HEK293 (cell line): ENCODE data around the gene SETDB2.

Experiments
- CTCF ChIP-seq: fragments of 450-650 bp; formaldehyde crosslinking; IDR thresholded peaks from 2 replicates; pipeline ENCODE4 v1.5.1; 2016; ENCODE audit warnings: missing biosample characterization, missing genetic modification characterization
- GFI1B ChIP-seq: fragments of 450-650 bp; formaldehyde crosslinking; IDR thresholded peaks from 2 replicates; pipeline ENCODE4 v1.5.1; 2016; ENCODE audit warnings: missing biosample characterization, missing genetic modification characterization
- OVOL3 ChIP-seq: fragments of 450-650 bp; formaldehyde crosslinking; IDR thresholded peaks from 2 replicates; pipeline ENCODE4 v1.5.1; 2016; ENCODE audit warnings: missing biosample characterization, missing genetic modification characterization
- TRIM28 ChIP-seq: IDR thresholded peaks from 2 replicates; pipeline ENCODE4 v1.6.1; 2011; ENCODE audit warnings: low read length, control low read depth, borderline replicate concordance
- ZBTB21 ChIP-seq: fragments of 450-650 bp; formaldehyde crosslinking; IDR thresholded peaks from 2 replicates; pipeline ENCODE4 v1.5.1; 2017; ENCODE audit warnings: missing biosample characterization, missing genetic modification characterization
- ZBTB49 ChIP-seq: fragments of 450-650 bp; formaldehyde crosslinking; IDR thresholded peaks from 2 replicates; pipeline ENCODE4 v1.5.1; 2016; ENCODE audit warnings: missing biosample characterization, missing genetic modification characterization, low read depth
- ZFP41 ChIP-seq: fragments of 450-650 bp; formaldehyde crosslinking; IDR thresholded peaks from 2 replicates; pipeline ENCODE4 v1.5.1; 2016; ENCODE audit warnings: missing biosample characterization, missing genetic modification characterization, borderline replicate concordance
- ZNF354C ChIP-seq: fragments of 450-650 bp; formaldehyde crosslinking; IDR thresholded peaks from 2 replicates; pipeline ENCODE4 v1.5.1; 2016; ENCODE audit warnings: missing biosample characterization, missing genetic modification characterization, low read depth, borderline replicate concordance
- ZNF488 ChIP-seq: fragments of 450-650 bp; formaldehyde crosslinking; IDR thresholded peaks from 2 replicates; pipeline ENCODE4 v1.5.1; 2016; ENCODE audit warnings: missing biosample characterization, missing genetic modification characterization
- ZNF600 ChIP-seq: fragments of 450-650 bp; formaldehyde crosslinking; IDR thresholded peaks from 2 replicates; pipeline ENCODE4 v1.5.1; 2016; ENCODE audit warnings: missing biosample characterization, missing genetic modification characterization
- ZSCAN16 ChIP-seq: fragments of 450-650 bp; formaldehyde crosslinking; IDR thresholded peaks from 2 replicates; pipeline ENCODE4 v1.5.1; 2016; ENCODE audit warnings: missing biosample characterization, missing genetic modification characterization
- ZSCAN18 ChIP-seq: fragments of 450-650 bp; formaldehyde crosslinking; IDR thresholded peaks from 2 replicates; pipeline ENCODE4 v1.5.1; 2016; ENCODE audit warnings: missing biosample characterization, missing genetic modification characterization

GRCh38 chr13:49410477-49410876 is 33.6 kb upstream of the SETDB2 start:
- no peak for TF ChIP-seq GFI1B (tag by site-specific recombination)
- TF ChIP-seq ZNF600: no peak
- no peak for TF ChIP-seq ZSCAN18 (tag by site-specific recombination)
- no peak for TF ChIP-seq ZNF488
- TF ChIP-seq CTCF: no peak
- no peak for TF ChIP-seq ZBTB49 (tag by site-specific recombination)
- TF ChIP-seq ZBTB21 (tag by site-specific recombination): no peak
- TF ChIP-seq ZNF354C: no peak
- no peak for TF ChIP-seq OVOL3
- TF ChIP-seq ZFP41 (tag by site-specific recombination): no peak
- TF ChIP-seq ZSCAN16 (tag by site-specific recombination): no peak
- TF ChIP-seq TRIM28: no peak
